HCT116 (cell line): ENCODE results near the gene TNFSF10. TPM values are rescaled to one million over a fixed set of nuclear protein-coding genes. Genes with fewer than 3 reads are reported as not detected.

Source experiments
- ATAC-seq: fragments of 200-7000 bp; cut with Tn5 transposase; 2 replicates; pipeline ENCODE4 v1.9.1; 2020; ENCODE audit warnings: mild to moderate bottlenecking, moderate library complexity
- BruUV-seq: library from RNA; stranded (reverse); fragments of 400-500 nt; replicated peaks from 2 replicates; lab custom pipeline; 2021; lab: Mats Ljungman, UMichigan
- CTCF ChIA-PET: fragments of 300-600 bp; sonication (Branson Sonifier 250); formaldehyde crosslinking; loops from one replicate; lab custom pipeline; 2021; ENCODE audit warnings: antibody characterized with exemption; lab: Charles Lee
- POLR2A ChIA-PET: fragments of 300-600, 350-600 bp; sonication (Branson Sonifier 250); formaldehyde crosslinking; loops from one replicate; lab custom pipeline; 2021; ENCODE audit warnings: antibody characterized with exemption; lab: Charles Lee
- RAD21 ChIA-PET, 2 experiments: fragments of 300-600 bp; sonication (Branson Sonifier 250); formaldehyde crosslinking; loops; one replicate each; lab custom pipeline; 2023; ENCODE audit warnings: low total read pairs in 2 of 2; ENCODE audit not compliant: uncharacterized antibody in 2 of 2, unreplicated experiment in 2 of 2, low non-redundant PET in 1 of 2; lab: Charles Lee
- DNase-seq: peaks from one replicate; pipeline ENCODE4 v3.0.0-alpha.2; 2010; ENCODE audit warnings: low read depth, low spot score
- H2AFZ ChIP-seq: fragments of 200-600 bp; shearing (Covaris generic), sonication (generic); 2 replicates; pipeline ENCODE4 v1.6.1; 2017; ENCODE audit warnings: low read depth, mixed run types, mixed read lengths, antibody characterized with exemption, low read length; ENCODE audit not compliant: poor library complexity, severe bottlenecking
- H3K27ac ChIP-seq: 2 replicates; pipeline ENCODE4 v1.5.1; 2012; ENCODE audit warnings: low read depth, low read length
- H3K27me3 ChIP-seq: fragments of 200-600 bp; sonication (generic); 2 replicates; pipeline ENCODE4 v1.6.1; 2016; ENCODE audit warnings: mixed run types, low read length, mixed read lengths; ENCODE audit not compliant: insufficient read depth
- H3K36me3 ChIP-seq, 2 experiments: fragments of 200-500 bp in 1 of 2; fragments of 200-600 bp in 1 of 2; sonication (Bioruptor generic) in 1 of 2; sonication (generic) in 1 of 2; 2 replicates each; pipeline versions ENCODE4 v1.5.1 to v1.6.1; 2014 to 2016; ENCODE audit warnings: low read length in 2 of 2, inconsistent platforms in 1 of 2, mixed read lengths in 1 of 2, mixed run types in 1 of 2; ENCODE audit not compliant: insufficient read depth in 2 of 2, control insufficient read depth in 1 of 2
- H3K4me1 ChIP-seq, 2 experiments: fragments of 200-600 bp in 1 of 2; sonication (generic) in 1 of 2; 2 replicates each; pipeline versions ENCODE4 v1.5.1 to v1.6.1; 2012 to 2017; ENCODE audit warnings: low read length in 2 of 2, inconsistent platforms in 1 of 2, mild to moderate bottlenecking in 1 of 2, mixed read lengths in 1 of 2, mixed run types in 1 of 2, moderate library complexity in 1 of 2; ENCODE audit not compliant: insufficient read depth in 2 of 2, control insufficient read depth in 1 of 2
- H3K4me2 ChIP-seq: fragments of 200-600 bp; sonication (generic); 2 replicates; pipeline ENCODE4 v1.6.1; 2017; ENCODE audit warnings: mixed run types, low read length, mixed read lengths
- H3K4me3 ChIP-seq, 2 experiments: fragments of 200-600 bp in 1 of 2; sonication (generic) in 1 of 2; replicated peaks in 1 of 2; 2 replicates each; pipeline ENCODE4 v1.5.1; 2011 to 2016; ENCODE audit warnings: low read length in 2 of 2, control low read depth in 1 of 2, low read depth in 1 of 2, mild to moderate bottlenecking in 1 of 2, mixed read lengths in 1 of 2, mixed run types in 1 of 2
- H3K79me2 ChIP-seq: fragments of 200-600 bp; sonication (generic); 2 replicates; pipeline ENCODE4 v1.6.1; 2017; ENCODE audit warnings: mild to moderate bottlenecking, mixed run types, low read length, moderate library complexity, mixed read lengths; ENCODE audit not compliant: insufficient read depth
- H3K9ac ChIP-seq: fragments of 200-600 bp; sonication (generic); 2 replicates; pipeline ENCODE4 v1.6.1; 2016; ENCODE audit warnings: low read length, mixed read lengths
- H3K9me2 ChIP-seq: fragments of 200-600 bp; sonication (generic), shearing (Covaris generic); 2 replicates; pipeline ENCODE4 v1.6.1; 2017; ENCODE audit warnings: mixed run types, mild to moderate bottlenecking, moderate library complexity; ENCODE audit not compliant: insufficient read depth
- H3K9me3 ChIP-seq, 2 experiments: fragments of 200-500 bp in 1 of 2; fragments of 200-600 bp in 1 of 2; sonication (Bioruptor generic) in 1 of 2; sonication (generic) in 1 of 2; 2 replicates each; pipeline ENCODE4 v1.6.1; 2014 to 2017; ENCODE audit warnings: low read length in 2 of 2, mixed read lengths in 2 of 2, inconsistent platforms in 1 of 2, low read depth in 1 of 2, mild to moderate bottlenecking in 1 of 2, mixed run types in 1 of 2, moderate library complexity in 1 of 2; ENCODE audit not compliant: control insufficient read depth in 1 of 2, insufficient read depth in 1 of 2
- H4K20me1 ChIP-seq: fragments of 200-600 bp; sonication (generic), shearing (Covaris generic); 2 replicates; pipeline ENCODE4 v1.6.1; 2017; ENCODE audit warnings: mixed run types, mild to moderate bottlenecking, moderate library complexity; ENCODE audit not compliant: insufficient read depth
- CBX3 ChIP-seq: IDR thresholded peaks from 2 replicates; pipeline ENCODE4 v1.6.1; 2012; ENCODE audit warnings: low read depth
- ELF1 ChIP-seq: IDR thresholded peaks from 2 replicates; pipeline ENCODE4 v1.6.1; 2012; ENCODE audit warnings: low read depth, borderline replicate concordance
- FOSL1 ChIP-seq: IDR thresholded peaks from 2 replicates; pipeline ENCODE4 v1.6.1; 2012; ENCODE audit warnings: low read depth
- SP1 ChIP-seq: IDR thresholded peaks from 2 replicates; pipeline ENCODE4 v1.6.1; 2012; ENCODE audit warnings: low read depth
- SRF ChIP-seq: IDR thresholded peaks from 2 replicates; pipeline ENCODE4 v1.6.1; 2012; ENCODE audit warnings: low read depth
- TCF7L2 ChIP-seq: IDR thresholded peaks from 2 replicates; pipeline ENCODE4 v1.7.0; 2011; ENCODE audit warnings: borderline replicate concordance, inconsistent platforms; ENCODE audit not compliant: insufficient read depth, insufficient read length; ENCODE audit errors: extremely low read depth
- ZFX ChIP-seq: fragments of 450-650 bp; IDR thresholded peaks from 2 replicates; pipeline ENCODE4 v1.6.1; 2017
- ZNF274 ChIP-seq: fragments of 200-500 bp; sonication (Bioruptor generic); IDR thresholded peaks from 2 replicates; pipeline ENCODE4 v1.6.1; 2014; ENCODE audit warnings: mild to moderate bottlenecking, low read depth, low read length, inconsistent platforms
- intact Hi-C: fragments of 100-400 bp; cut with micrococcal nuclease; formaldehyde crosslinking; loops from 2 replicates; pipeline ENCODE4 v1.10.0; 2022
- total RNA-seq: library from RNA; stranded (reverse); gene quantifications from one replicate; pipeline ENCODE4 v1.2.1, GENCODE V29; 2021; ENCODE audit not compliant: unreplicated experiment
- TF ChIP-seq, protein P1 (sequence below): IDR thresholded peaks from 2 replicates; pipeline ENCODE4 v1.6.1; 2011; ENCODE audit warnings: mild to moderate bottlenecking, low read length, moderate library complexity; ENCODE audit not compliant: insufficient replicate concordance; ENCODE audit errors: extremely low read depth
- TF ChIP-seq, protein P2 (sequence below), 3 experiments: fragments of 200-600 bp in 1 of 3; sonication (generic) in 1 of 3; IDR thresholded peaks in 2 of 3; conservative IDR thresholded peaks in 1 of 3; 2 replicates each; pipeline ENCODE4 v1.5.1; 2012 to 2017; ENCODE audit warnings: low read depth in 2 of 3, low read length in 2 of 3, antibody characterized with exemption in 1 of 3, borderline replicate concordance in 1 of 3, control low read depth in 1 of 3, mild to moderate bottlenecking in 1 of 3, mixed read lengths in 1 of 3, mixed run types in 1 of 3, moderate library complexity in 1 of 3; ENCODE audit not compliant: insufficient read depth in 1 of 3

Gene TNFSF10
- total RNA-seq, 1 experiment from 2014 or later = 0.20 TPM

DNA sequence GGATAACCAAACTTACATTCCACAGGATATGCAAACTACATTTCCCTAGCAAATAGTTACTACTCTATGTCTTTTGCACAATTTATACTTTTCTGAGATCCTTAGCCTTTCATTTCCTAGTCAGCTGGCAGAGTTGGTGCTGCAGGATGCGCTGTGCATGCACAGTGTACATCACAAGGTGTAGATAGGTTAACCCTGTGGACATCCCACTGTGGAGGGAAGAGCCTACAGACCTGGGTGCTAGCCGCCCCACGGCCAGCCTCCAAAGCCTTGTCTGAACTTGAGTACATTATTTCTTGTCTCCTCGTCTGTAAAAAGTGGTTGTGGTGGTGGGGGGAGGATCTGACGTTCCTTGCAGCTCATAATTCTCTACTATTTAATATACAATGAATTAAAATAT, 3.5 kb downstream of the TNFSF10 start:
- POLR2A ChIA-PET = no interaction called here
- no peaks in the 10 kb centered on the region for H4K20me1 ChIP-seq
- RAD21 ChIA-PET = no interaction called here
- H3K9me3 ChIP-seq = no peaks in the 10 kb centered on the region
- no peak for ATAC-seq
- no peaks in the 10 kb centered on the region for H3K9me2 ChIP-seq
- TF ChIP-seq ZFX (no peak), CBX3 (no peak), TCF7L2 (no peak)
- TF ChIP-seq, protein P1, sequence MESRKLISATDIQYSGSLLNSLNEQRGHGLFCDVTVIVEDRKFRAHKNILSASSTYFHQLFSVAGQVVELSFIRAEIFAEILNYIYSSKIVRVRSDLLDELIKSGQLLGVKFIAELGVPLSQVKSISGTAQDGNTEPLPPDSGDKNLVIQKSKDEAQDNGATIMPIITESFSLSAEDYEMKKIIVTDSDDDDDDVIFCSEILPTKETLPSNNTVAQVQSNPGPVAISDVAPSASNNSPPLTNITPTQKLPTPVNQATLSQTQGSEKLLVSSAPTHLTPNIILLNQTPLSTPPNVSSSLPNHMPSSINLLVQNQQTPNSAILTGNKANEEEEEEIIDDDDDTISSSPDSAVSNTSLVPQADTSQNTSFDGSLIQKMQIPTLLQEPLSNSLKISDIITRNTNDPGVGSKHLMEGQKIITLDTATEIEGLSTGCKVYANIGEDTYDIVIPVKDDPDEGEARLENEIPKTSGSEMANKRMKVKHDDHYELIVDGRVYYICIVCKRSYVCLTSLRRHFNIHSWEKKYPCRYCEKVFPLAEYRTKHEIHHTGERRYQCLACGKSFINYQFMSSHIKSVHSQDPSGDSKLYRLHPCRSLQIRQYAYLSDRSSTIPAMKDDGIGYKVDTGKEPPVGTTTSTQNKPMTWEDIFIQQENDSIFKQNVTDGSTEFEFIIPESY = no peak
- intact Hi-C loops = no loop called here
- no peak overlapping the region for H3K27ac ChIP-seq
- no peak overlapping the region for H3K9ac ChIP-seq
- DNase-seq = no peak
- no peaks in the 10 kb centered on the region for H3K36me3 ChIP-seq
- H3K27me3 ChIP-seq = no peaks in the 10 kb centered on the region
- no peak overlapping the region for H2AFZ ChIP-seq
- no peaks in the 10 kb centered on the region for H3K79me2 ChIP-seq
- CTCF ChIA-PET = no interaction called here
- no peak overlapping the region for H3K4me3 ChIP-seq
- peaks cover 0 to 11% of the 10 kb centered on the region in 2 experiments; a peak in 1 of 4 replicates for H3K4me1 ChIP-seq
- H3K4me2 ChIP-seq = no peak overlapping the region
- BruUV-seq = no TSS peak

DNA sequence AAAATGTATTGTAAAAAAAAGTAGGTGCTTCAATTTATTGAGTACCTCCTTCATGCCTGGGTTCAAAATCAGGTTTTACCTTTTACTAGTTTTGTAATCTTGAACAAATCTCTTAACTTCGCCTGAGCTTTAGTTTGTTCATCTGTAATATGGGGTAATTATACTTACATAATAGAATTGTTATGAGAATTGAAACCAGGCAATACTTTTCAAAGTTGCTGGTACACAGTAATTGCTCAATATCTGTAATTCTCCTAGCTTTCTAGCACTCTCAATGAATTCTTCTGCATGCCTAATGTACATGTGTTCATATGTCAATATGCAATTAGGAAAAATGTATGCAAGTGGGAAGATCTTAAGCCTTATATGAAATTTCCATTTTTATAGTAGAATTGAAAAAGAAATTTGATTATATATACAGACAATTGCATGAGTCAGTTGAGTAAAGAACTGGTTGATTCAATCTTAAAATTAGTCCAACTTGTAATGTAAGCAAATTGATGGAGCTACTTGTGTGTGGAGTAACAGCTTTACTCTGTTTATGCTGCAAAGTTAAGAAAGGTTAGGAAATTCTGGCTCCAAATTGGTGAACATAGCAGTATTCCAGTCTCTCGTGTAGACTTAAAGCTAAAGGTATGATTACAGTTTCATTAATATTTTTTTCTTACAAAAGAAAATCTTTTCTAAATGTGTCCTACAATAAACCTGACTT, 4.1 kb downstream of the TNFSF10 start:
- ChIA-PET POLR2A (no interaction called here), RAD21 (no interaction called here), CTCF (no interaction called here)
- H3K36me3 ChIP-seq = no peaks in the 10 kb centered on the region
- DNase-seq (no peak), ATAC-seq (no peak)
- no peak overlapping the region for H3K27ac ChIP-seq
- intact Hi-C loops = no loop called here
- H3K9me3 ChIP-seq = no peaks in the 10 kb centered on the region
- no peak overlapping the region for H2AFZ ChIP-seq
- H3K27me3 ChIP-seq = no peaks in the 10 kb centered on the region
- H3K9ac ChIP-seq = no peak overlapping the region
- H4K20me1 ChIP-seq = no peaks in the 10 kb centered on the region
- H3K79me2 ChIP-seq = no peaks in the 10 kb centered on the region
- peaks cover 0 to 11% of the 10 kb centered on the region in 2 experiments; a peak in 1 of 4 replicates for H3K4me1 ChIP-seq
- H3K4me2 ChIP-seq = no peak overlapping the region
- H3K9me2 ChIP-seq = no peaks in the 10 kb centered on the region
- H3K4me3 ChIP-seq = no peak overlapping the region
- no TSS peak for BruUV-seq
- TF ChIP-seq TCF7L2 (no peak), SP1 (no peak), SRF (no peak), FOSL1 (no peak), ZNF274 (no peak), ELF1 (no peak)
- TF ChIP-seq, protein P2, sequence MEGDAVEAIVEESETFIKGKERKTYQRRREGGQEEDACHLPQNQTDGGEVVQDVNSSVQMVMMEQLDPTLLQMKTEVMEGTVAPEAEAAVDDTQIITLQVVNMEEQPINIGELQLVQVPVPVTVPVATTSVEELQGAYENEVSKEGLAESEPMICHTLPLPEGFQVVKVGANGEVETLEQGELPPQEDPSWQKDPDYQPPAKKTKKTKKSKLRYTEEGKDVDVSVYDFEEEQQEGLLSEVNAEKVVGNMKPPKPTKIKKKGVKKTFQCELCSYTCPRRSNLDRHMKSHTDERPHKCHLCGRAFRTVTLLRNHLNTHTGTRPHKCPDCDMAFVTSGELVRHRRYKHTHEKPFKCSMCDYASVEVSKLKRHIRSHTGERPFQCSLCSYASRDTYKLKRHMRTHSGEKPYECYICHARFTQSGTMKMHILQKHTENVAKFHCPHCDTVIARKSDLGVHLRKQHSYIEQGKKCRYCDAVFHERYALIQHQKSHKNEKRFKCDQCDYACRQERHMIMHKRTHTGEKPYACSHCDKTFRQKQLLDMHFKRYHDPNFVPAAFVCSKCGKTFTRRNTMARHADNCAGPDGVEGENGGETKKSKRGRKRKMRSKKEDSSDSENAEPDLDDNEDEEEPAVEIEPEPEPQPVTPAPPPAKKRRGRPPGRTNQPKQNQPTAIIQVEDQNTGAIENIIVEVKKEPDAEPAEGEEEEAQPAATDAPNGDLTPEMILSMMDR (IDR thresholded peaks at IDR 0.05 in 2 of 3, conservative IDR thresholded peaks at IDR 0.05 in 1 of 3; ENCODE audit: borderline replicate concordance in 1 of 3, insufficient read depth in 1 of 3, low read depth in 2 of 3, low read length in 2 of 3) = no peak
